H1 (cell line): ENCODE results near the gene TMEM179B. TPM values are rescaled to one million over a fixed set of nuclear protein-coding genes. Genes with fewer than 3 reads are reported as not detected.
A peak's percentile ranks its signal among the peaks of the same experiment; 100 is the strongest.

Source experiments
- CTCF ChIA-PET: fragments of 300-600 bp; sonication (Branson Sonifier 250); formaldehyde crosslinking; loops from one replicate; lab custom pipeline; 2021; ENCODE audit not compliant: partially characterized antibody; lab: Charles Lee
- POLR2A ChIA-PET: fragments of 300-600 bp; sonication (Branson Sonifier 250); formaldehyde crosslinking; loops from one replicate; lab custom pipeline; 2021; ENCODE audit warnings: inconsistent platforms; ENCODE audit not compliant: partially characterized antibody; lab: Charles Lee
- DNase-seq, 2 experiments: peaks; one replicate each; pipeline versions ENCODE4 v3.0.0 to v3.0.0-alpha.2; 2010 to 2022; ENCODE audit warnings: low spot score in 2 of 2, low read depth in 1 of 2, mixed read lengths in 1 of 2
- FAIRE-seq: peaks from 2 replicates; lab custom pipeline; 2011; peaks lifted over from hg19 to GRCh38; lab: Jason Lieb, UNC
- H2AFZ ChIP-seq: 2 replicates; pipeline ENCODE4 v1.8.1; 2012; ENCODE audit warnings: low read length, inconsistent platforms
- H2AK5ac ChIP-seq: 2 replicates; pipeline ENCODE4 v1.6.1; 2013; ENCODE audit warnings: low read depth, low read length
- H2BK120ac ChIP-seq: replicated peaks from 2 replicates; pipeline ENCODE3; 2013; ENCODE audit warnings: low read depth, low read length, inconsistent platforms
- H2BK12ac ChIP-seq: 2 replicates; pipeline ENCODE4 v1.6.1; 2013; ENCODE audit warnings: low read depth, low read length
- H2BK15ac ChIP-seq: 2 replicates; pipeline ENCODE4 v1.6.1; 2013; ENCODE audit warnings: low read length
- H2BK20ac ChIP-seq: 2 replicates; pipeline ENCODE4 v1.6.1; 2013; ENCODE audit warnings: low read length
- H2BK5ac ChIP-seq: 2 replicates; pipeline ENCODE4 v1.6.1; 2013; ENCODE audit warnings: low read depth, low read length
- H3K14ac ChIP-seq: 2 replicates; pipeline ENCODE4 v1.6.1; 2013; ENCODE audit warnings: inconsistent platforms; ENCODE audit not compliant: insufficient read length
- H3K18ac ChIP-seq: 2 replicates; pipeline ENCODE4 v1.6.1; 2013; ENCODE audit warnings: low read length; ENCODE audit errors: extremely low read depth
- H3K23ac ChIP-seq: 2 replicates; pipeline ENCODE4 v1.6.1; 2013; ENCODE audit warnings: inconsistent platforms; ENCODE audit not compliant: insufficient read length
- H3K23me2 ChIP-seq: 2 replicates; pipeline ENCODE4 v1.6.1; 2013; ENCODE audit warnings: low read depth, low read length
- H3K27ac ChIP-seq: 2 replicates; pipeline ENCODE4 v1.6.1; 2011; ENCODE audit warnings: low read depth, low read length, inconsistent platforms
- H3K27me3 ChIP-seq, 4 experiments: replicated peaks in 1 of 4; 1 replicate in 1 of 4; 2 replicates in 3 of 4; pipeline versions ENCODE4 v1.6.1 to v1.8.1; 2011 to 2013; ENCODE audit warnings: low read length in 3 of 4, mild to moderate bottlenecking in 3 of 4, inconsistent platforms in 2 of 4, mixed read lengths in 2 of 4, moderate library complexity in 1 of 4; ENCODE audit not compliant: control insufficient read depth in 3 of 4, insufficient read depth in 3 of 4; ENCODE audit errors: extremely low read depth in 1 of 4
- H3K36me3 ChIP-seq, 4 experiments: 2 replicates each; pipeline versions ENCODE4 v1.6.1 to v1.8.1; 2011 to 2013; ENCODE audit warnings: mild to moderate bottlenecking in 4 of 4, low read length in 3 of 4, moderate library complexity in 2 of 4, control low read depth in 1 of 4, inconsistent platforms in 1 of 4; ENCODE audit not compliant: insufficient read depth in 4 of 4, control insufficient read depth in 2 of 4
- H3K4ac ChIP-seq: replicated peaks from 2 replicates; pipeline ENCODE3; 2013; ENCODE audit warnings: low read length, low read depth, mixed read lengths, inconsistent platforms; ENCODE audit not compliant: insufficient read length
- H3K4me1 ChIP-seq, 4 experiments: replicated peaks in 1 of 4; 1 replicate in 1 of 4; 2 replicates in 3 of 4; pipeline versions ENCODE4 v1.6.1 to v1.8.1; 2011 to 2013; ENCODE audit warnings: low read length in 3 of 4, inconsistent platforms in 2 of 4, mixed read lengths in 1 of 4; ENCODE audit not compliant: insufficient read depth in 4 of 4, control insufficient read depth in 3 of 4
- H3K4me2 ChIP-seq, 2 experiments: 2 replicates each; pipeline versions ENCODE4 v1.6.1 to v1.8.1; 2011 to 2013; ENCODE audit warnings: low read depth in 2 of 2, low read length in 2 of 2, control low read depth in 1 of 2, inconsistent platforms in 1 of 2, mild to moderate bottlenecking in 1 of 2; ENCODE audit not compliant: insufficient read depth in 1 of 2
- H3K4me3 ChIP-seq, 4 experiments: fragments of 200-600, 300-600 bp in 1 of 4; sonication (generic), shearing (Covaris generic), sonication (Bioruptor Twin) in 1 of 4; 2 replicates each; pipeline versions ENCODE4 v1.5.1 to v1.8.1; 2011 to 2016; ENCODE audit warnings: low read length in 4 of 4, low read depth in 3 of 4, control low read depth in 2 of 4, inconsistent platforms in 2 of 4, mild to moderate bottlenecking in 2 of 4, mixed read lengths in 1 of 4, moderate library complexity in 1 of 4; ENCODE audit not compliant: insufficient read depth in 2 of 4; ENCODE audit errors: extremely low read depth in 1 of 4
- H3K56ac ChIP-seq: replicated peaks from 2 replicates; pipeline ENCODE3; 2013; ENCODE audit warnings: low read depth, mild to moderate bottlenecking, mixed read lengths, low read length, inconsistent platforms; ENCODE audit not compliant: insufficient read length
- H3K79me1 ChIP-seq: 2 replicates; pipeline ENCODE4 v1.6.1; 2013; ENCODE audit warnings: low read depth, low read length, control low read depth
- H3K79me2 ChIP-seq, 2 experiments: 2 replicates each; pipeline versions ENCODE4 v1.6.1 to v1.8.1; 2012 to 2013; ENCODE audit warnings: low read length in 2 of 2, mild to moderate bottlenecking in 2 of 2, inconsistent platforms in 1 of 2; ENCODE audit not compliant: insufficient read depth in 2 of 2, control insufficient read depth in 1 of 2
- H3K9ac ChIP-seq, 4 experiments: replicated peaks in 1 of 4; 1 replicate in 1 of 4; 2 replicates in 3 of 4; pipeline versions ENCODE4 v1.6.1 to v1.8.1; 2011 to 2013; ENCODE audit warnings: low read depth in 3 of 4, low read length in 3 of 4, control low read depth in 2 of 4, mild to moderate bottlenecking in 2 of 4, moderate library complexity in 2 of 4, inconsistent platforms in 1 of 4; ENCODE audit errors: extremely low read depth in 1 of 4
- H3K9me3 ChIP-seq, 2 experiments: 2 replicates each; pipeline versions ENCODE4 v1.6.1 to v1.8.1; 2012 to 2013; ENCODE audit warnings: mild to moderate bottlenecking in 2 of 2, moderate library complexity in 2 of 2, control low read depth in 1 of 2, inconsistent platforms in 1 of 2, low read depth in 1 of 2, low read length in 1 of 2, mixed read lengths in 1 of 2; ENCODE audit not compliant: insufficient read depth in 2 of 2
- H4K20me1 ChIP-seq, 2 experiments: replicated peaks in 1 of 2; 2 replicates each; pipeline versions ENCODE3 to v1.8.1; 2011 to 2013; ENCODE audit warnings: inconsistent platforms in 2 of 2, low read length in 2 of 2, mild to moderate bottlenecking in 1 of 2; ENCODE audit not compliant: insufficient read depth in 2 of 2, control insufficient read depth in 1 of 2
- H4K5ac ChIP-seq: 2 replicates; pipeline ENCODE4 v1.6.1; 2013; ENCODE audit warnings: low read length, low read depth, mixed read lengths, inconsistent platforms; ENCODE audit not compliant: insufficient read length
- H4K8ac ChIP-seq: 2 replicates; pipeline ENCODE4 v1.8.0; 2013; ENCODE audit warnings: mild to moderate bottlenecking, moderate library complexity, low read length, inconsistent platforms; ENCODE audit not compliant: insufficient read depth; ENCODE audit errors: extremely low read depth
- H4K91ac ChIP-seq: replicated peaks from 2 replicates; pipeline ENCODE3; 2013; ENCODE audit warnings: low read length, mixed read lengths, inconsistent platforms; ENCODE audit not compliant: insufficient read length
- BACH1 ChIP-seq: IDR thresholded peaks from 2 replicates; pipeline ENCODE4 v1.6.1; 2012; ENCODE audit warnings: low read length, improper control_type of control experiment
- CHD1 ChIP-seq: IDR thresholded peaks from 2 replicates; pipeline ENCODE4 v1.6.1; 2012; ENCODE audit warnings: low read depth, low read length, improper control_type of control experiment
- CHD2 ChIP-seq: IDR thresholded peaks from 2 replicates; pipeline ENCODE4 v1.6.1; 2012; ENCODE audit warnings: low read length, improper control_type of control experiment
- CREB1 ChIP-seq: IDR thresholded peaks from 2 replicates; pipeline ENCODE4 v1.6.1; 2012; ENCODE audit warnings: inconsistent platforms
- EZH2 ChIP-seq: fragments of 200-600 bp; sonication (generic); IDR thresholded peaks from 2 replicates; pipeline ENCODE4 v1.7.1; 2012; ENCODE audit warnings: low read depth, mild to moderate bottlenecking, moderate library complexity, low read length, inconsistent platforms; ENCODE audit not compliant: severe bottlenecking
- FOSL1 ChIP-seq: IDR thresholded peaks from 2 replicates; pipeline ENCODE4 v1.6.1; 2011; ENCODE audit warnings: mild to moderate bottlenecking, low read depth, low read length, moderate library complexity; ENCODE audit not compliant: insufficient read depth
- NRF1 ChIP-seq: IDR thresholded peaks from 2 replicates; pipeline ENCODE4 v1.6.1; 2011; ENCODE audit warnings: mild to moderate bottlenecking, low read depth, low read length, improper control_type of control experiment
- RFX5 ChIP-seq: IDR thresholded peaks from 2 replicates; pipeline ENCODE4 v1.6.1; 2011; ENCODE audit warnings: low read depth, low read length, improper control_type of control experiment, borderline replicate concordance
- SIRT6 ChIP-seq: IDR thresholded peaks from one replicate; pipeline ENCODE4 v1.7.1; 2012; ENCODE audit warnings: low read length, inconsistent platforms
- SP1 ChIP-seq: IDR thresholded peaks from 2 replicates; pipeline ENCODE4 v1.6.1; 2011; ENCODE audit warnings: low read depth, low read length
- SP4 ChIP-seq: IDR thresholded peaks from 2 replicates; pipeline ENCODE4 v1.6.1; 2012; ENCODE audit warnings: low read length, inconsistent platforms
- TAF1 ChIP-seq: IDR thresholded peaks from 2 replicates; pipeline ENCODE4 v1.6.1; 2011; ENCODE audit warnings: mild to moderate bottlenecking, low read depth, low read length
- WGBS, 2 experiments: shearing (Covaris generic) in 1 of 2; methylation state at CpG; one replicate each; pipeline versions ENCODE4 v1.1.6 to v1.1.7; 2013 to 2015; ENCODE audit warnings: low lambda C conversion rate in 2 of 2, mixed read lengths in 2 of 2, inconsistent platforms in 1 of 2, low coverage in 1 of 2, missing lambda C conversion rate in 1 of 2; ENCODE audit not compliant: insufficient replicate concordance in 2 of 2, insufficient coverage in 1 of 2, insufficient read length in 1 of 2; ENCODE audit errors: extremely low coverage in 1 of 2, missing lambda C conversion rate in 1 of 2; 5-methylcytosine and 5-hydroxymethylcytosine counted together
- polyA plus RNA-seq, 7 experiments: library from polyadenylated mRNA; depleted of rRNA in 3 of 7; stranded (reverse) in 5 of 7; unstranded in 2 of 7; fragments of >200 nt in 5 of 7; fragments of 200-250 nt in 2 of 7; gene quantifications; 1 replicate in 5 of 7; 2 replicates in 1 of 7; 4 replicates in 1 of 7; pipeline versions ENCODE4 v1.2.1 to v1.2.3, GENCODE V29; 2011 to 2013; ENCODE audit warnings: missing spikeins in 2 of 7, mixed read lengths in 2 of 7
- total RNA-seq: library from RNA; stranded (reverse); fragmentation: NEBNext Ultra II Directional; extraction: Animal tissue kit (Norgen Biotek cat#: 25700); gene quantifications from 2 replicates; pipeline ENCODE4 v1.2.1, GENCODE V29; 2021

TMEM179B gene
- total and polyA plus RNA-seq, 2 of the 8 experiments (the other 6 are each of a cell fraction or from before 2014, with no cell fraction given) = 18.6 to 62.2 TPM

- Histone ChIP-seq H3K9me3 (no peaks in the 10 kb centered on the region), H4K91ac (peak within 1 kb of the TSS; percentile 99), H2BK15ac (no peak within 1 kb of the TSS), H3K23ac (peak within 1 kb of the TSS; percentile 17), H3K4ac (peak within 1 kb of the TSS; percentile 40), H3K36me3 (peaks cover 8 to 24% (median 16%) of the 10 kb centered on the region in 4 experiments), H3K4me3 (peak within 1 kb of the TSS; percentile 77 to 95 (median 92)), H4K8ac (peak within 1 kb of the TSS; percentile 97), H3K23me2 (peaks cover 3% of the 10 kb centered on the region), H3K27ac (peak within 1 kb of the TSS; percentile 72), H2BK20ac (peak within 1 kb of the TSS; percentile 51; the same call in 1 of the 2 replicates), H3K4me2 (peak within 1 kb of the TSS; percentile 95 to 97), H3K18ac (peak within 1 kb of the TSS; percentile 99), H4K20me1 (peaks cover 0 to 2% of the 10 kb centered on the region in 2 experiments), H3K27me3 (no peaks in the 10 kb centered on the region), H2AK5ac (0 out of 2 replicates have a peak within 1 kb of the TSS, but pooled peaks have one; percentile 79), H3K79me1 (peaks cover 6% of the 10 kb centered on the region; the same call in 1 of the 2 replicates), H3K56ac (peak within 1 kb of the TSS; percentile 92), H2AFZ (peak within 1 kb of the TSS; percentile 60; the same call in 1 of the 2 replicates), H3K14ac (no peak within 1 kb of the TSS), H3K79me2 (peaks cover 0 to 19% of the 10 kb centered on the region in 2 experiments; a peak in 2 of 4 replicates), H3K4me1 (peaks cover 0 to 9% (median 5%) of the 10 kb centered on the region in 4 experiments; a peak in 6 of 7 replicates), H2BK12ac (peak within 1 kb of the TSS; percentile 72; the same call in 1 of the 2 replicates), H4K5ac (peak within 1 kb of the TSS; percentile 100), H3K9ac (peak within 1 kb of the TSS; percentile 82 to 89 (median 86)), H2BK5ac (peak within 1 kb of the TSS; percentile 98), H2BK120ac (peak within 1 kb of the TSS; percentile 90)
- FAIRE-seq (no peak), DNase-seq (peak; percentile 75 to 98)
- ChIA-PET CTCF (interaction anchor here (1.0 to 10.2 kb wide), 12 partner anchors 9 to 170 kb away, joined by 3 to 94 read pairs (median 6); partner anchors contain the start of genes BSCL2, MTA2, POLR2G and TMEM179B), POLR2A (interaction anchor here (0.6 to 7.8 kb wide), 35 partner anchors 9 to 180 kb away, joined by 3 to 145 read pairs (median 5); partner anchors contain the start of genes BSCL2, C11orf98, CSKMT and GNG3)
- WGBS, 2 experiments = 5% methylated on average over 22 of the region's 60 CpGs; no CpG with 5 or more reads in 1 of the 2 experiments
- TF ChIP-seq RFX5 (no peak), CHD2 (no peak), CREB1 (no peak; the same call in 1 of the 2 replicates), FOSL1 (no peak), SIRT6 (no peak), EZH2 (no peak), BACH1 (peak; percentile 50; the same call in 1 of the 2 replicates), SP4 (no peak; the same call in 1 of the 2 replicates), TAF1 (peak; percentile 82), SP1 (peak; percentile 60), NRF1 (no peak), CHD1 (no peak)
Measured at GRCh38 chr11:62771144-62772021, 15.8 kb upstream of the TMEM179B start, which contains the start of gene TAF6L. Gene TAF6L (plus strand): TSS chr11:62771396. CDS start chr11:62775784, 4,388 bp downstream.
